Right lobe of liver (tissue), 6 donors: ENCODE data around the gene TUBGCP5. TPM values are rescaled to one million over a fixed set of nuclear protein-coding genes. Genes with fewer than 3 reads are reported as not detected.
A peak's percentile ranks its signal among the peaks of the same experiment; 100 is the strongest.

Experiments
- ATAC-seq, 4 donors: fragments of 200-7000 bp; cut with Tn5 transposase; one replicate each; pipeline ENCODE4 v1.9.1; 2020; ENCODE audit warnings: mild to moderate bottlenecking in 4 of 4, moderate library complexity in 4 of 4
- DNase-seq, 3 donors: peaks; one replicate each; pipeline ENCODE4 v3.0.0-alpha.2; 2020
- H3K27ac ChIP-seq, 3 donors: fragments of 200-600 bp; one replicate each; pipeline ENCODE4 v1.8.0; 2022
- H3K27me3 ChIP-seq, 2 donors: fragments of 200-600 bp; one replicate each; pipeline ENCODE4 v1.8.0; 2022
- H3K36me3 ChIP-seq, 4 donors: fragments of 200-600 bp; sonication (generic) in 1 of 4; one replicate each; pipeline versions ENCODE4 v1.5.1 to v1.8.0; 2017 to 2022; ENCODE audit warnings: control low read depth in 1 of 4
- H3K4me1 ChIP-seq, 4 donors: fragments of 200-600 bp; sonication (generic) in 1 of 4; one replicate each; pipeline versions ENCODE4 v1.5.1 to v1.8.0; 2017 to 2022; ENCODE audit warnings: control low read depth in 1 of 4
- H3K4me3 ChIP-seq, 3 donors: fragments of 200-600 bp; one replicate each; pipeline ENCODE4 v1.8.0; 2022
- H3K9me3 ChIP-seq, 4 donors: fragments of 200-600 bp; sonication (generic) in 1 of 4; one replicate each; pipeline versions ENCODE4 v1.5.1 to v1.8.0; 2017 to 2022; ENCODE audit warnings: control low read depth in 1 of 4
- CTCF ChIP-seq, 4 donors: fragments of 200-600 bp in 3 of 4; fragments of 450-650 bp in 1 of 4; IDR thresholded peaks; one replicate each; pipeline versions ENCODE4 v1.5.1 to v1.8.0; 2016 to 2022; ENCODE audit warnings: antibody characterized with exemption in 4 of 4, mild to moderate bottlenecking in 2 of 4
- POLR2A ChIP-seq: fragments of 450-650 bp; IDR thresholded peaks from one replicate; pipeline ENCODE4 v1.6.1; 2017; ENCODE audit warnings: antibody characterized with exemption, mild to moderate bottlenecking
- WGBS: methylation state at CpG from one replicate; pipeline ENCODE4 v1.1.6; 2018; ENCODE audit warnings: low coverage, low lambda C conversion rate; ENCODE audit not compliant: insufficient coverage; ENCODE audit errors: missing lambda C conversion rate; 5-methylcytosine and 5-hydroxymethylcytosine counted together
- intact Hi-C, 2 donors: fragments of 100-400 bp; cut with DNase I; formaldehyde crosslinking; loops; one replicate each; pipeline versions ENCODE4 v1.11.2 to v1.14.1; 2022
- total RNA-seq, 6 experiments: library from RNA; depleted of rRNA in 2 of 6; stranded (reverse); fragments of >200 nt in 2 of 6; fragmentation: NEBNext Ultra II Directional in 3 of 6; extraction: Animal tissue kit (Norgen Biotek cat#: 25700) in 3 of 6; gene quantifications; one replicate each; pipeline versions ENCODE4 v1.1.0 to v1.2.4, GENCODE V29; 2016 to 2023
- donor health status: DM: no; HTN: yes; CAD: no.
- donor health status: DM: no; HTN: no; CAD: no.
- donor health status: DM: no; HTN: no; CAD: no.
- donor health status: DM: no; HTN: yes; CAD: no.
- donor health status: DM: no; HTN: yes; CAD: no.

Gene TUBGCP5
- total RNA-seq, 6 experiments from 2014 or later, result 7.1 to 15.6 (median 11.0) TPM

- H3K36me3 ChIP-seq, result no peaks in the 10 kb centered on the region
- no peak overlapping the region for H3K4me3 ChIP-seq
- intact Hi-C loops, result no loop called here
- H3K9me3 ChIP-seq, result no peaks in the 10 kb centered on the region
- DNase-seq (no peak), ATAC-seq (peak in 1 of 4 donors; percentile 20)
- H3K27ac ChIP-seq, result peak overlapping the region in 1 of 3 donors; percentile 3
- TF ChIP-seq CTCF (IDR thresholded peaks at IDR 0.05) (no peak), POLR2A (no peak)
- no peaks in the 10 kb centered on the region for H3K27me3 ChIP-seq
- WGBS, result 82% methylated on average over 4 of the region's 4 CpGs
- H3K4me1 ChIP-seq, result peaks cover 0 to 21% (median 1%) of the 10 kb centered on the region in 4 donors
These were observed 65.4 kb downstream of the TUBGCP5 start for GRCh38 chr15:22973987-22974386.

- H3K36me3 ChIP-seq, result no peaks in the 10 kb centered on the region
- ATAC-seq, result peak; percentile 83 to 90 (median 86)
- H3K27me3 ChIP-seq, result no peaks in the 10 kb centered on the region
- TF ChIP-seq POLR2A (no peak), CTCF (IDR thresholded peaks at IDR 0.05) (no peak)
- H3K4me1 ChIP-seq, result peaks cover 0 to 14% (median 0%) of the 10 kb centered on the region in 4 donors
- H3K27ac ChIP-seq, result no peak overlapping the region
- 15% methylated on average over 5 of the region's 5 CpGs for WGBS
- DNase-seq, result peak in 1 of 3 donors; percentile 36
- no peak overlapping the region for H3K4me3 ChIP-seq
- no peaks in the 10 kb centered on the region for H3K9me3 ChIP-seq
- intact Hi-C loops, result no loop called here
These were observed 66.1 kb downstream of the TUBGCP5 start for GRCh38 chr15:22973286-22973685.

GRCh38 chr15:22969489-22969888 lies 69.9 kb downstream of the TUBGCP5 start:
- DNase-seq (no peak), ATAC-seq (no peak)
- TF ChIP-seq CTCF (IDR thresholded peaks at IDR 0.05), result no peak
- Histone ChIP-seq H3K4me3 (no peak overlapping the region), H3K4me1 (peaks cover 0 to 16% (median 1%) of the 10 kb centered on the region in 4 donors), H3K27me3 (no peaks in the 10 kb centered on the region), H3K27ac (no peak overlapping the region), H3K9me3 (no peaks in the 10 kb centered on the region), H3K36me3 (no peaks in the 10 kb centered on the region)
- 100% methylated on average over 3 of the region's 3 CpGs for WGBS
- intact Hi-C loops, result no loop called here

- Histone ChIP-seq H3K4me3 (no peak overlapping the region), H3K27ac (no peak overlapping the region), H3K36me3 (no peaks in the 10 kb centered on the region), H3K27me3 (no peaks in the 10 kb centered on the region), H3K4me1 (peaks cover 0 to 14% (median 3%) of the 10 kb centered on the region in 4 donors), H3K9me3 (no peaks in the 10 kb centered on the region)
- DNase-seq, result no peak
- 72% methylated on average over 5 of the region's 5 CpGs for WGBS
- intact Hi-C loops, result no loop called here
- TF ChIP-seq CTCF (IDR thresholded peaks at IDR 0.05) (no peak), POLR2A (no peak)
- peak in 1 of 4 donors; percentile 16 for ATAC-seq
These were observed 71.0 kb downstream of the TUBGCP5 start for GRCh38 chr15:22968366-22968765.
